ENCODE results near the gene UBE2Z.

Gene UBE2Z

GRCh38 chr17:48912476-48912875 lies 4.3 kb downstream of the UBE2Z start:
- H3K4me3 ChIP-seq (replicated peaks; ENCODE audit: low read depth, low read length), result no peak overlapping the region
- DNase-seq (ENCODE audit: extremely low read depth, low read depth), result no peak
- TF ChIP-seq CTCF (IDR thresholded peaks at IDR 0.05; ENCODE audit: low read depth, low read length, missing control alignments), result no peak

- DNase-seq (ENCODE audit: extremely low read depth, low read depth), result peak; percentile 22
- H3K4me3 ChIP-seq (replicated peaks; ENCODE audit: low read depth, low read length), result no peak overlapping the region
- no peak for TF ChIP-seq CTCF (IDR thresholded peaks at IDR 0.05; ENCODE audit: low read depth, low read length, missing control alignments)
Measured at GRCh38 chr17:48915459-48916282, 7.5 kb downstream of the UBE2Z start.

GRCh38 chr17:48925251-48925990 lies 17.2 kb downstream of the UBE2Z start:
- no peak for DNase-seq (ENCODE audit: extremely low read depth, low read depth)
- TF ChIP-seq CTCF (IDR thresholded peaks at IDR 0.05; ENCODE audit: low read depth, low read length, missing control alignments), result no peak
- H3K4me3 ChIP-seq (replicated peaks; ENCODE audit: low read depth, low read length), result no peak overlapping the region

GRCh38 chr17:48925991-48926342 lies 17.8 kb downstream of the UBE2Z start:
- no peak overlapping the region for H3K4me3 ChIP-seq (replicated peaks; ENCODE audit: low read depth, low read length)
- no peak for DNase-seq (ENCODE audit: extremely low read depth, low read depth)
- TF ChIP-seq CTCF (IDR thresholded peaks at IDR 0.05; ENCODE audit: low read depth, low read length, missing control alignments), result no peak

GRCh38 chr17:48927978-48928745 lies 20.0 kb downstream of the UBE2Z start:
- no peak for DNase-seq (ENCODE audit: extremely low read depth, low read depth)
- TF ChIP-seq CTCF (IDR thresholded peaks at IDR 0.05; ENCODE audit: low read depth, low read length, missing control alignments), result no peak
- no peak overlapping the region for H3K4me3 ChIP-seq (replicated peaks; ENCODE audit: low read depth, low read length)

- H3K4me3 ChIP-seq (replicated peaks; ENCODE audit: low read depth, low read length), result no peak overlapping the region
- TF ChIP-seq CTCF (IDR thresholded peaks at IDR 0.05; ENCODE audit: low read depth, low read length, missing control alignments), result no peak
- DNase-seq (ENCODE audit: extremely low read depth, low read depth), result no peak
Measured at GRCh38 chr17:48928876-48929811, 20.9 kb downstream of the UBE2Z start.

Measured in HFF-Myc (cell line).